ENCODE measurements around the gene DLG1.

Gene DLG1

DNA sequence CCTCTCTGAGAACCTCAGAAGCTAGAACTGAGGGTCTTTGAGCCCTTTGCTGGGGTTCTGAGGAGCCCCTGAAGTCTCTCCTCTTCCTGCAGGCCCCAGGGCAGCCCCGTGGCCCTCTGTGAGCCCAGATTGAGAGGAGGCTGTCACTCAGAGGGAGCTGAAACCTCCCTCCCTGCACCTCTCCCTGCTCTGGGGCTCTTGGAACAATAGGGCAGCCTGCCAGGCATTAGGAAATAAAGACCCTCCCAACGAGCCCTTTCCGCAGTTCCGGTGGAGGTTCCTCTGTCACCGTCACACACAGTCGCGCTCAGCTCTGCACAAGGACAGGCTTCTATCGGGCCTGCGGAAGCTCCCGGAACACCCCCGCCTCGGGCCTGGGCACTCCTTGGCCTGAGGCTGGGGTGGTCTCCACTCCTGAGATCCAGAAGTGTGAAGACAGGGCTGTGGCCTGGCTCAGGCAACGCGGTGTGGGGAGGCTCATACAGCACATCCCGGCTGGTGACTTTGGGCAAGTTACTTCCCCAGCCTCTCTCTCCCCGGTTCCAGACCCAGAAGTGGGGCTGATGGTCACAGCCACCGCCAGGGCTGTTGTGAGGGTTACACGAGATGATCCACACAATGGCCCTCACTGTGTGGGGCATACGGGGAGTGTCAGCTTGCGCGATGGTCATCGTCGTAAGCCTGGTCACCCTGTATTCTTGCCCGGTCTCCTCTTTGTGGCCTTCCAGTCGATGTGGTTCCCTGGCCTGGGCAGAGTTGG is 286.5 kb downstream of the DLG1 start:
- no peak overlapping the region for H3K27ac ChIP-seq
- ChIA-PET POLR2A (ENCODE audit: low non-redundant PET) (no interaction called here), CTCF (interaction anchor here (4.8 kb wide), 1 partner anchor 18 kb away, joined by 17 read pairs; the partner anchor contains the start of gene MELTF)
- DNase-seq (ENCODE audit: low spot score), result no peak
- TF ChIP-seq, protein P1, sequence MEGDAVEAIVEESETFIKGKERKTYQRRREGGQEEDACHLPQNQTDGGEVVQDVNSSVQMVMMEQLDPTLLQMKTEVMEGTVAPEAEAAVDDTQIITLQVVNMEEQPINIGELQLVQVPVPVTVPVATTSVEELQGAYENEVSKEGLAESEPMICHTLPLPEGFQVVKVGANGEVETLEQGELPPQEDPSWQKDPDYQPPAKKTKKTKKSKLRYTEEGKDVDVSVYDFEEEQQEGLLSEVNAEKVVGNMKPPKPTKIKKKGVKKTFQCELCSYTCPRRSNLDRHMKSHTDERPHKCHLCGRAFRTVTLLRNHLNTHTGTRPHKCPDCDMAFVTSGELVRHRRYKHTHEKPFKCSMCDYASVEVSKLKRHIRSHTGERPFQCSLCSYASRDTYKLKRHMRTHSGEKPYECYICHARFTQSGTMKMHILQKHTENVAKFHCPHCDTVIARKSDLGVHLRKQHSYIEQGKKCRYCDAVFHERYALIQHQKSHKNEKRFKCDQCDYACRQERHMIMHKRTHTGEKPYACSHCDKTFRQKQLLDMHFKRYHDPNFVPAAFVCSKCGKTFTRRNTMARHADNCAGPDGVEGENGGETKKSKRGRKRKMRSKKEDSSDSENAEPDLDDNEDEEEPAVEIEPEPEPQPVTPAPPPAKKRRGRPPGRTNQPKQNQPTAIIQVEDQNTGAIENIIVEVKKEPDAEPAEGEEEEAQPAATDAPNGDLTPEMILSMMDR (conservative IDR thresholded peaks at IDR 0.05; ENCODE audit: low read depth), result no peak

DNA sequence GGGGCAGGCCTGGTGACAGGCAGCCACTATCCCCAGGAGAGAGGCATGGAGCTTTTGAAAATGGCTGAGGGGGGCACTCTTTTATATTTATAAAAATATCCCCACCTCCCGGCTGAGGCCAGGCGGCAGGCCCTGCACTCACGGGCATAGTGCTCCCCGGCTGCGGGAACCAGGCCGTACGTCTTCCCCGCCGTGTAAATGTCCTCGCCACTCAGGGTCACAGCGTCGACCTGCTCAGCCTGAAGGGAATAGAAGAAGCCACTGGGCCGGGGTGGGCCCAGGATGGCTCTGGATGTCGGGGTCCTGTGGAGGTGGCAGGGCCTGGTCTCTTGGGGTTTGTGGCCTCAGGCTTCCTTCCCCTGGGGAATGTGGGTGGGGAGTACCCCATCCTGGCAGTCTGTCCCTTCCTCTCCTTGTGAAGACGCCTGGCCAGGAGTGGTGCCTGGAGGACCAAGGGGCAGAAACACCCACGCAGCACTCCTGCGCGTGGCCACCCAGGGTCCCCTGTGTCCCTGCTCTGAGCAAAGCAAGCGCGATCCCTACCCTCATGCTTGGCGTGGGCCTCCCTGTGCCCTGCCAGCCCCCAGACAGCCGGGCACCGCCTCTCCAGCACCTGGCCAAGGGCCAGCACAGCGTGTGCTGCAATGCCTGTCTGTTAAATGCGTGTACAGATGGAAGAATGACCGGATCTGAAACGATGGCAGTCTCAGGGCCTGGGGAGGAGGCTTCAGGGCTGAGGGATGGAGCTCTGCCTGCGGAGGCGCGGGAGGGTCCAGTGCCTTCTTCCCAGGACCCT is 287.7 kb downstream of the DLG1 start:
- POLR2A ChIA-PET (ENCODE audit: low non-redundant PET), result no interaction called here
- H3K27ac ChIP-seq, result no peak overlapping the region
- no peak for DNase-seq (ENCODE audit: low spot score)
- TF ChIP-seq, protein P1 (conservative IDR thresholded peaks at IDR 0.05; ENCODE audit: low read depth), result no peak
- CTCF ChIA-PET, result interaction anchor here (4.8 kb wide), 1 partner anchor 19 kb away, joined by 17 read pairs; the partner anchor contains the start of gene MELTF

DNA sequence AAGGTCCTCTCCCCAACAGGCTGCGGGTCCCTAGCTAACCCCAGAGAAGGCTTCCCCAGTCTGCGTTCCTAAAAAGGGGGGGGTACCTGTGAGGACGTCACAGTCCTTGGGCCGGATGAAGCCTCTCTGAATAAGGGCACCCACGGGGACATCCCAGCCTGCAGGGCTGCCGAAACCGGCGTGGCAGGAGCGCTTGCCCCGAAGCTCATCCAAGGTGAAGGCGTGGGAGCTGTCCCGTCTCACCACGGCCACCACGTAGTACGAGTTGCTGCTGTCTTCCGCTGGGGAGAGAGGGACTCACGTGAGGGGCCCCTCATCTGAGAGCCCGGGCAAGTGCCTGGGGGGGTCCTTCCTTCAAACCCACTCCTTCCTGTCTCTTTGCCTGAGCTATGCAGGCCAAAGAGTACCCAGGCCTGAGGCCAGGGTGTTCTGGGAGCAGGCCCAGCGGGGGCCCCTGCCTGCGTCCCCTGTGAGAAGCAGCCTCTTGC is 288.8 kb downstream of the DLG1 start:
- TF ChIP-seq, protein P1 (conservative IDR thresholded peaks at IDR 0.05; ENCODE audit: low read depth), result no peak
- ChIA-PET CTCF (interaction anchor here (4.8 kb wide), 1 partner anchor 20 kb away, joined by 17 read pairs; the partner anchor contains the start of gene MELTF), POLR2A (ENCODE audit: low non-redundant PET) (no interaction called here)
- no peak for DNase-seq (ENCODE audit: low spot score)
- H3K27ac ChIP-seq, result no peak overlapping the region

DNA sequence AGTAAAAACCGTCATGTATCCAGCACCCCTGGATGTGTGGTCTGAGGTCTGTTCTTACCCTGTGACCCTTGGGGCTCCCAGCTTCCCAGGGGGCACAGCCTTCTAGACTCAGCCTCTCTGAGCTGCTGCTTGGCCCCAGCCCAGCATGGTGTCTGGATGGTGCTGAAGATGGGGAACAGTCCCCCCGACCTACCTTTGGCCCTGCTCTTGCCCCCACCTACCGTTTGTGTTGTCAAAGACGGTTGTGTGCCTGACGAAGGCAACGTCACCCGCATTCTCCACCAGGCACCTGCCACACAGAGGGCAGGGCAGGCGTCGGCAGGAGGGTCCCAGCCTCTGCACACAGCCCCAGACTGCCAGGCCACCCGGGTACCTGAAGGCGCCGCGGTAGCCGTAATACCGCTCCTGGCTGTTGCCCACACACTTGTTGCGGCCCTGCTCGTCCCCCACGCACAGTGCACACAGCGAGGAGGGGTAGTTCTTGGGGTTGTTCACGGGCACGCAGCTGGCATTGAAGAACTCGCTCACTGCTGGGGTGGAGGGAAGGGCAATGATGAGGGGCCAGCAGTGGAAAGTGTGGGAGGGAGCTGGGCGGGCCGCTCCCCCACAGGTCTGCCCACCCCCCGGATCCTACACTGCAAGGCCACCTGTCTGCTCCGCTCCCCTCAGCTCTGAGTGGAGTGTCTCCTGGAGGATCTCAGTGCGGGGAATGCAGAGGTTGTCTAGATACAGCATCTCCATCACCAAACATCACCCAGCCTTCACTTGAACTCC is 289.8 kb downstream of the DLG1 start:
- ChIA-PET POLR2A (ENCODE audit: low non-redundant PET) (no interaction called here), CTCF (interaction anchor here (4.8 kb wide), 1 partner anchor 21 kb away, joined by 17 read pairs; the partner anchor contains the start of gene MELTF)
- TF ChIP-seq, protein P1 (conservative IDR thresholded peaks at IDR 0.05; ENCODE audit: low read depth), result no peak
- H3K27ac ChIP-seq, result no peak overlapping the region
- no peak for DNase-seq (ENCODE audit: low spot score)

DNA sequence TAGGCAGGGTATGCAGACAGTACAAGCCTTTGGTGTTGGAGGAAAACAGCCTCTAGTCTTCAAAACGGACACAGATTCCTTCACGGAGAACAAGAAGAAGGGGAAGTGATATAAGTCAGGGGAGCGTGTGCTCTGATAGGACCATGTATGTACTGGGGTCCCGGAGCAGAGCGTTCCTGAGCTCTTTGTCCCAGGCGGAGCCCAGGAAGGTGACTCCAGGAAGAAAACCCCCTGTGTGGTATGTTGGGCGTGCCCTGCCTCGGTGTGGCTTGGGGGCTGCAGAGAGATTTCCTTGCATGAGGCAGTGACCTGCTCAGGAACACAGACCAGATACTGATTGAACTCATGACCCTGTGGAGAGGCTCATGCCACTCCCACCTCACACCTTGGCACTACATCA is 290.5 kb downstream of the DLG1 start:
- ChIA-PET CTCF (no interaction called here), POLR2A (ENCODE audit: low non-redundant PET) (no interaction called here)
- DNase-seq (ENCODE audit: low spot score), result no peak
- H3K27ac ChIP-seq, result no peak overlapping the region
- TF ChIP-seq, protein P1 (conservative IDR thresholded peaks at IDR 0.05; ENCODE audit: low read depth), result no peak
